HG03571 (cell line): ENCODE results near the gene TSPAN9.

Source experiments
- ATAC-seq: cut with Tn5 transposase; IDR thresholded peaks from one replicate; pipeline ENCODE4 v1.9.1; 2021; ENCODE audit not compliant: unreplicated experiment

The TSPAN9 gene

DNA sequence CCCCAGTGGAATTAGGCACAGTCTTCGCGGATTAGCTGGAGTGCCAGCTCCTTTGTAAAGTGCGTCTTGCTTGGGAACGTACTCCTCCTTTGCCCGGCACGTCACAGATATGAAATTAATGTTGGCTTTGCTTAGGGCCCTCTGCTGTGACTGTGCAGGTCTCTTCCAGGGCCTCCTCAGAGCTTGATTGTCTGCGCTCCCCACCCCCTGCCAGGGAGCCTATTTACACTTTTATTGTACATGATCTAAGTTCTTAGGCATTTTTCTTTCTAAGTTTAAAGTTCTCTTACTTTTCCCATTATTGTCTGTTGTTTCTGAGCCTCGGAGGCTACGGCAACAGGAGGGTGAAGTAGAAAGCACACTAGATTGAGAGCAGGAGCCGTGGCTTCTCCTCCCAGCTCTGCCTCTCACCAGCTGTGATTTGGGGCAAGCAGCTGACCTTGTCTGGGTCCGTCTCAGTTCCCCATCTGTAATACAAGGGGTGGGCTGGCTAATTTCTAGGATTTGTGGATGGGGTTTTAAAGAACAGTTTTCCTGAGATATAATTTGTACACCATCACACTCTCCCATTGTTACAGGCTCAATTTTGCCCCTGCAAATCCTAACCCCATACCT, 81.8 kb downstream of the TSPAN9 start:
- ATAC-seq: no peak

- no peak for ATAC-seq
Observed at GRCh38 chr12:3160081-3160480, 82.9 kb downstream of the TSPAN9 start.

GRCh38 chr12:3161861-3162260, 84.7 kb downstream of the TSPAN9 start:
- ATAC-seq: no peak

GRCh38 chr12:3164454-3165077, 87.4 kb downstream of the TSPAN9 start:
- no peak for ATAC-seq

GRCh38 chr12:3165078-3165980, 88.2 kb downstream of the TSPAN9 start:
- ATAC-seq: no peak

- no peak for ATAC-seq
Observed at GRCh38 chr12:3167636-3168035, 90.5 kb downstream of the TSPAN9 start.

DNA sequence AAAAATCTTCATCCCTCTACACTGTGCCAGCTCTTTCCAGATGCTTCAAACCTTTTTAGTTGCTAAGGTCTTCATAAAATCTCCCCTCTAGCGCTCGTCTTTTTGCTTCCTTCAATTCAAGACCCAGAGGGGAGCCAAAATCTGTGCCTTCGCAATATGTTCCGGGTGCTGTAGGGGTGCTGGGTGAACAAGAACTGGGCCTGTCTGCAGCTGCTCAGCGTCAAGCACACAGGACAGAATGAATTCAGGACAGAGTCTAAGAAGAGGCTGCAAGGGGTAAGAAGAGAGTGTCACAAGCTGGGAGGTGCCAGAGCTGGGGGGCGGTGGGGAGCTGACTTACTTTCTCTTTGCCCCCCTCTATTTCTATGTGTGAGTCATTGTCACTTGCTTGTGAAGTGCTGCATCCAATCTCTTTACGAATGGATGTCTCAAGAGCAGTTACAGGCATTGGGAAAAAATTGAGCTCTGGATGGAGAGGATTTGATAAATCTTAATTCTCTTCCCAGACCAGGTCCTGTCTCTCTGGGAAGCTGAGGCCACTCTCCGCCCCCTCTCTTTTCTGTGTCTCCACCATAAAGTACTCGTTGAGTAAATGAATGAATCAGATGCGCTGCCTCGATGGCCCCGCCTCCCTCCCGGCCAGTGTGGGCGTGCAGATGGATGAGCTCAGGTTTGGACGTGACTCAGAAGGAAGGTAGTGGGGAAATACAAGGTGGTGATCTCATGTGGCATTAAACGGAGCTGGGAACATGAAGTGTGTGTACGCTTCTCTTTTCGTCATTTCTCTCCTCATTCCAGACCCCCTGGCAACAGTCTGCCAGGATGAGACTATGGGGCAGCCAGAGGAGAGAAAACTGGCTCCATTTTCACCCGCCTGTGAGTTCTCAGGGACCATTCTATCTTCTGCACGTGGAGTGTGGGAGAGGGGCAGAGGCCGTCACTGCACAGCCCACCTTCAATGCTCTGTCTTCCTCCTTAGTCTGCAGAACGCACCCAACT, 91.3 kb downstream of the TSPAN9 start:
- no peak for ATAC-seq

DNA sequence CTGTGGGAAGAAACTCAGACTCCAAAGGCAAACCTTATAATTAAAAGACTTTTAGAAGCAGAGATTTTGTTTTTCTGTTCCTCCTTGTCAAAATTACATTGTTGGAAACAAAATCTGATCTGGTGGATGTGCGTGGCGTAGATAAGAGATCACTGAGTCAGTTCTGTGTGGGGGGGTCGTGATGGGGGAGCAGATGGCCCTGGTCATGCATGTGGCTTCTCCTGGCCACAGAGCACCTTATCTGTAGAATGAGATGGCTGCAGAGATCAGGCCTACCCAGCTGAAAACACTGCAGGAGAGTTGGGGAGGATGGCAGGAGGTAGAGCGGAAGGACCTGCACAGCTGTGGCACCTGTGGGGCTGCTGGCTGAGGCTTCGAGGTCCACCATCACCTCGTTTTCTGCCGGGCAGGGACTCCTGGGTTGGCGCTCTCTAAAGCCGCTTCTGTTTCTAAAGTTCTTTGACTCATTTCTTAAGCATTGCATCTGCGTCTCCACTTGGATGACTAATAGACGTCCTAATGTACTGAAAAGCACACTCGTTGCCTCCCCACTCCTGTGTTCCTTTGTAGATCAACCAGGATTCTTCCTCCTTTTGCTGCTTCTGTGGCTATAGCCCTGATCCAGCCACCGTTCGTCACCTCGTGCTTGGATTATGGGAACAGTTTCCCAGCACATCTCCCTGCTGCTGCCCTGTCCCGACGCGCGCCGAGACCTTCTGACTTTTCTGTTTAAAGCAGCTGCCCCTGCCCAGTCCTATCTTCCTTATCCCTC, 93.4 kb downstream of the TSPAN9 start:
- no peak for ATAC-seq

GRCh38 chr12:3171195-3171591, 94.0 kb downstream of the TSPAN9 start:
- no peak for ATAC-seq

DNA sequence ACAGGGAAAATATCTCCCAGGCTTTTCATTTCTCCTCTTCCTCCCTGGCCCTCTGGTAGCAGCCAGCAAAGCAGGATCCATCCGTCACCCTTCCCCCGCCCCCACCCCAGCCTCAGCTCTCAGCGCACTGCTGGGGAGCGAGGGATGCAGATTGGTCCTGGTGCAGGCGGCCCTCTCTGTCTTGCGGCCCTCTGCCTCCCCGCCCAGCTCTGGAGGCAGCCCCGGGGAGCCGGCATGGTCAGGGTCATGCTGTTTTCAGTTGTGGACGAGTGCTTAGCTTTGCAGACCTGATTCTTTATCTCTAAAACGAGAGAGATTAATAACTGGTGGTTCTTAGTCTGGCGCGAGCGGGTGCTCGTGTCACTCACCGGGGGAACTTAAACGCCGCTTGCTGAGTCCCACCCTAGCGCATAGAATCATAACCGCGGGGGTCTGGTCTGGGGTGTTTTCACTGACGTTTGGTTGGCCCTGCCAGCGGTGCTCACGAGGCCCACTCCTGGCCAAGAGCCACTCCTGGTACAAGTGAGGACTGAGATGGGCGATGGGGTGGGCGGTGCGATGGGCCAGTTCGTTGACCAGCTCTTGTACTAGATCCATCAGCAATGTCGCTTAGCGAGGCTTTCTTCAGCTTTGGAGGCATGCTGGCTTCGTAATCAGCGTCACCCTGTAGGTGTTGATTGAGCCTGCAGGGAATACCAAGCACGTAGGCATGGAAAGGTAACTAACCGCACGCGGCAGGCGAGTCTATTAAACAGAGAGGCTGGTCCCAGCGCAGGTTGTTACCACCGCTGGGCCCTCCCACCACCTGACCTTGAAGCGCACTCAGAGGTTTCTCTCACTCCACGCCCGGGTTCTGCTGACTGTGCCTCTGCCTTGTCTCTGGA, 95.2 kb downstream of the TSPAN9 start:
- no peak for ATAC-seq

GRCh38 chr12:3173008-3173553, 95.9 kb downstream of the TSPAN9 start:
- no peak for ATAC-seq

- no peak for ATAC-seq
Observed at GRCh38 chr12:3173912-3174311, 96.7 kb downstream of the TSPAN9 start.

GRCh38 chr12:3175238-3175637, 98.1 kb downstream of the TSPAN9 start:
- no peak for ATAC-seq

GRCh38 chr12:3176754-3177153, 99.6 kb downstream of the TSPAN9 start:
- ATAC-seq: no peak

DNA sequence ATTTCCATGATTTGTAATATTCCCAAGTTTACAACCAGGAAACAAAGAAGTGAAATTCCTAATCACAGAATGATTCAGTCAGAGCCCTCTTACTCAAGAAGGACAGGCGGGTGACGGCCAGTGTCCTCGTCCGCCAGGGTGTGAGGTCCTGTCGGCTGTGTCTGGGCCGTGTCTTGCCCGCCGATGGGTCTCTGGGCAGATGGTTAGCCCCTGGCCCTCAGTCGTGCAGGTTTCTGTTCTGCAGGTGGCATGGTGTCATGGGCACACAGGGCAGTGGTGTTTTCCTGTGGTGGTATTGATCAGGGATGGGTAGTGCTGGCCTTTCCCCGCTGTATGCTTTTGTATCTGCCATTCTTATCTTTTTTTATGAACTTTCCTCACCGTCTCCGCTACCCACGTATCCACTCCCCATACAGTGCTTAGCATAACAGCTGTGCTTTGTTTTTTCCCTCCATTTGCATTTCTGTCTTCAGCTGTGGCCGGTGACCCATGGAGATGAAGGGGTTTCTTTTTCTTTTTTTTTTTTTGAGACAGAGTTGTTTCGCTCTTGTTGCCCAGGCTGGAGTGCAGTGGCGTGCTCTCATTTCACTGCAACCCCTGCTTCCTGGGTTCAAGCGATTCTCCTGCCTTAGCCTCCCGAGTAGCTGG, 100.7 kb downstream of the TSPAN9 start:
- ATAC-seq: no peak

GRCh38 chr12:3178671-3179313, 101.6 kb downstream of the TSPAN9 start:
- no peak for ATAC-seq

DNA sequence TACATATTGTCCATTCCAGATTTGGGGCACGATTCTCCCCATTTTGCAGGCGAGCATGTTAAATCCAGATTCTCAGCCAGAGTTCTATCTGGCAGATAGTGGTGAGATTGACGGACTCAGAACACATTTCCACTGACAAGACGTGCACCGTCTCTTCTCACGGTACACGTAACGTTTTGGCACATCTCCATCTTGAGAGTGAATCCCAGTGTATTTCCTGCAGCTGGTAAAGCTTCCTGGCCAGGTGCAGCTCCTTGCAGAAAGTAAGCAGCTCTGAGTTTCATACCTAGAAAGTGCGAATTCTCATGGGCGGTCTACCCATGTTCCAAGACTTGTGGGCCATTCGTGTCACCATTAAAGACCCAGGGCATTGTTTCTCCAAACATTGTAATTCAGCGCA, 102.6 kb downstream of the TSPAN9 start:
- ATAC-seq: no peak

DNA sequence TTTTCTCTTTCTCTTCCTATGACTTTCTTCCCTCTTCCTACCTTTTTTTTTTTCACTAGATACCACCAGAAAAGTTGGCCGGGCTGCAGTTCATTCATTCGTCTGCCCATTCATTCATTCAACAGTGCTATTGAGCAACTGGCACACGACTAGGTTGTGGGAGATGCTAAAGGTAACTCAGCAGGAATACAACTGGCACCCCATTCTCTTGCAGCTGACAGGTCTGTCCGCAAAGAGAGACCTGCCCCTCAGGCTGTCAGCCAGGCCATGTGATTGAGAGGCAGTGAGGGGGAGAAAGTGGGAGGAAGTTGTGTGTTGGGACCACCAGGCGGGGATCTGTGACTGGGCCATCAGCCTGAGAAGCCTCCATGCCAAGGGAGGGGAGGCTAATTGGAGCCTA, 105.2 kb downstream of the TSPAN9 start:
- ATAC-seq: no peak
